Adrenal gland (tissue), 12 donors: Measurements from ENCODE around the gene CYP20A1. TPM values are rescaled to one million over a fixed set of nuclear protein-coding genes. Genes with fewer than 3 reads are reported as not detected.

Source experiments
- DNase-seq, 7 donors: peaks; one replicate each; pipeline ENCODE4 v3.0.0-alpha.2; 2019 to 2020
- H3K27ac ChIP-seq, 5 donors: fragments of 200-600 bp; sonication (generic) in 4 of 5; 1 replicate in 3 of 5; 2 replicates in 2 of 5; pipeline versions ENCODE4 v1.5.1 to v1.8.0; 2016 to 2020; ENCODE audit warnings: mild to moderate bottlenecking in 1 of 5
- H3K27me3 ChIP-seq: fragments of 200-600 bp; 2 replicates; pipeline ENCODE4 v1.8.0; 2021
- H3K36me3 ChIP-seq, 2 donors: fragments of 200-600 bp; replicated peaks in 1 of 2; 1 replicate in 1 of 2; 2 replicates in 1 of 2; pipeline versions ENCODE4 v1.5.1 to v1.8.0; 2018 to 2022
- H3K4me1 ChIP-seq, 2 donors: fragments of 200-600 bp; replicated peaks in 1 of 2; 1 replicate in 1 of 2; 2 replicates in 1 of 2; pipeline versions ENCODE4 v1.5.1 to v1.8.0; 2018 to 2021
- H3K4me3 ChIP-seq, 4 donors: fragments of 200-600 bp; sonication (generic) in 3 of 4; one replicate each; pipeline ENCODE4 v1.5.1; 2016 to 2018
- H3K9me3 ChIP-seq, 3 donors: fragments of 200-600 bp; sonication (generic) in 1 of 3; replicated peaks in 1 of 3; 1 replicate in 2 of 3; 2 replicates in 1 of 3; pipeline versions ENCODE4 v1.5.1 to v1.8.0; 2016 to 2021
- POLR2A ChIP-seq, 2 donors: fragments of 450-650 bp; IDR thresholded peaks; one replicate each; pipeline ENCODE4 v1.6.1; 2017; ENCODE audit warnings: antibody characterized with exemption in 2 of 2, mild to moderate bottlenecking in 2 of 2, moderate library complexity in 1 of 2
- WGBS, 4 donors: extraction: QIAGEN DNeasy Blood & Tissue Kit in 2 of 4; methylation state at CpG; one replicate each; pipeline versions ENCODE4 v1.1.5 to v1.1.7; 2013 to 2017; 5-methylcytosine and 5-hydroxymethylcytosine counted together
- intact Hi-C, 2 donors: fragments of 100-400 bp; cut with DNase I; formaldehyde crosslinking; loops; one replicate each; pipeline versions ENCODE4 v1.14.1 to v1.15.0; 2022 to 2023
- polyA plus RNA-seq, 3 donors: library from polyadenylated mRNA; stranded (reverse); fragments of 200-250 nt in 2 of 3; fragments of 350-450 nt in 1 of 3; fragmentation: Illumina TruSeq in 1 of 3; extraction: RNeasy Lipid Tissue Mini Kit (QIAGEN cat#74804) in 1 of 3; gene quantifications; one replicate each; pipeline ENCODE4 v1.2.3, GENCODE V29; 2013 to 2014
- total RNA-seq, 9 donors: library from RNA; depleted of rRNA in 4 of 9; stranded (reverse); fragments of >200 nt in 4 of 9; fragments of 120-200 nt in 1 of 9; fragmentation: NEBNext Ultra II Directional in 1 of 9; extraction: Animal tissue kit (Norgen Biotek cat#: 25700) in 1 of 9; gene quantifications; one replicate each; pipeline versions ENCODE4 v1.1.0 to v1.2.4, GENCODE V29; 2013 to 2023
- TF ChIP-seq, protein P1 (sequence below), 6 experiments: fragments of 450-650 bp in 4 of 6; fragments of 200-600 bp in 2 of 6; sonication (generic) in 1 of 6; IDR thresholded peaks; 1 replicate in 5 of 6; 2 replicates in 1 of 6; pipeline versions ENCODE4 v1.5.1 to v1.8.0; 2016 to 2021; ENCODE audit warnings: antibody characterized with exemption in 6 of 6, mild to moderate bottlenecking in 2 of 6, moderate library complexity in 1 of 6
- donor health status: healthy with polysubstance abuse.
- donor health status: Bipolar disorder and iron deficiency.
- donor health status: DM: yes; HTN: yes; CAD: no.
- donor health status: DM: no; HTN: no; CAD: no.
- donor health status: DM: no; HTN: no; CAD: no.
- donor health status: DM: yes; HTN: yes; CAD: no.

Gene CYP20A1
- total and polyA plus RNA-seq, 12 donors = 10.9 to 70.9 (median 36.9) TPM

- H3K9me3 ChIP-seq = no peaks in the 10 kb centered on the region
Measured at GRCh38 chr2:203195331-203196036, 43.3 kb upstream of the CYP20A1 start.

DNA sequence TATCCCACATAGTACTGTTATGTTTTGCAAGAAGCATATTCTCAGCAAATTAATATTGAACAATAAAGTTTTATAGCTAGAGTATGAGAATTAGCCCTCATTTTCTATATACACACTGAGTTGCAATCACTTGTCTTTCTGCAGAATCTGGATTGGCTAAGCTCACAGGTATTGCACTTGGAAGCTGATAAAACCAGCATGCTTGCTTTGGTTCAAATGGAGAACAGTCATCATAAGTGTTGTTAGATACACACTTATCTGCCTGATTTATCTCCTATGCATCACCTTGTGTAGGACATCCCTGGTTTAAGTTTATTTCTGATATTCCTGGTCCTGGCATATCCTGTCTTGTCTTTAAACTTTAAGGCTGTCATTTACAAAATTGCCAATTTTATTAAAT is 38.0 kb upstream of the CYP20A1 start:
- no peak overlapping the region for H3K4me3 ChIP-seq
- intact Hi-C loops = no loop called here
- TF ChIP-seq, protein P1, sequence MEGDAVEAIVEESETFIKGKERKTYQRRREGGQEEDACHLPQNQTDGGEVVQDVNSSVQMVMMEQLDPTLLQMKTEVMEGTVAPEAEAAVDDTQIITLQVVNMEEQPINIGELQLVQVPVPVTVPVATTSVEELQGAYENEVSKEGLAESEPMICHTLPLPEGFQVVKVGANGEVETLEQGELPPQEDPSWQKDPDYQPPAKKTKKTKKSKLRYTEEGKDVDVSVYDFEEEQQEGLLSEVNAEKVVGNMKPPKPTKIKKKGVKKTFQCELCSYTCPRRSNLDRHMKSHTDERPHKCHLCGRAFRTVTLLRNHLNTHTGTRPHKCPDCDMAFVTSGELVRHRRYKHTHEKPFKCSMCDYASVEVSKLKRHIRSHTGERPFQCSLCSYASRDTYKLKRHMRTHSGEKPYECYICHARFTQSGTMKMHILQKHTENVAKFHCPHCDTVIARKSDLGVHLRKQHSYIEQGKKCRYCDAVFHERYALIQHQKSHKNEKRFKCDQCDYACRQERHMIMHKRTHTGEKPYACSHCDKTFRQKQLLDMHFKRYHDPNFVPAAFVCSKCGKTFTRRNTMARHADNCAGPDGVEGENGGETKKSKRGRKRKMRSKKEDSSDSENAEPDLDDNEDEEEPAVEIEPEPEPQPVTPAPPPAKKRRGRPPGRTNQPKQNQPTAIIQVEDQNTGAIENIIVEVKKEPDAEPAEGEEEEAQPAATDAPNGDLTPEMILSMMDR (IDR thresholded peaks at IDR 0.05) = no peak
- TF ChIP-seq POLR2A (IDR thresholded peaks at IDR 0.05) = no peak
- peaks cover 0 to 4% of the 10 kb centered on the region in 2 donors for H3K36me3 ChIP-seq
- no peaks in the 10 kb centered on the region for H3K27me3 ChIP-seq
- no peak overlapping the region for H3K27ac ChIP-seq
- DNase-seq = no peak
- H3K4me1 ChIP-seq = no peaks in the 10 kb centered on the region
- no peaks in the 10 kb centered on the region for H3K9me3 ChIP-seq

More at GRCh38 chr2:203195331-203196036, 43.3 kb upstream of the CYP20A1 start:
- 84 to 91% (median 85%) methylated on average over 5 of the region's 5 CpGs for WGBS, 4 donors
- no peak overlapping the region for H3K27ac ChIP-seq
- H3K36me3 ChIP-seq = peaks cover 0 to 14% of the 10 kb centered on the region in 2 donors
- no peak overlapping the region for H3K4me3 ChIP-seq
- DNase-seq = no peak
- intact Hi-C loops = no loop called here
- TF ChIP-seq POLR2A (IDR thresholded peaks at IDR 0.05) = no peak
- TF ChIP-seq, protein P1 (IDR thresholded peaks at IDR 0.05) = no peak
- no peaks in the 10 kb centered on the region for H3K27me3 ChIP-seq
- no peaks in the 10 kb centered on the region for H3K4me1 ChIP-seq

DNA sequence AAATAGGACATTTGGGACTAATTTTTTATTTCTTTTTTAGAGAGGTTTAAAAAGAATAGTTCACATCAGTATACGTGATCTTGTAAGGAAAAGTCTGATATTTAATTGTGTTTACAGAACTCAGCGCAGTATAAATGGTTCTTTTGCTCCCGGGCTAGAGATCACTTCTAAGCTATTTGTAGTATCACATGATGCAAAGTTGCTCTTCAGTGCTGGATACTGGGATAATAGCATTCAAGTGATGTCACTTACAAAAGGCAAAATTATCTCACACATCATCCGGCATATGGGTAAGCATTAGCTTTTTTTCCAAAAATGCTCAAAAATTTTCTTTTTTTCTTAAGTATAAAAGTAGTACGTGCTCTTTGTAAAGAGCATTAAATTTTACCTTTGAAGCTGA is 37.4 kb upstream of the CYP20A1 start:
- 89 to 94% (median 91%) methylated on average over 5 of the region's 5 CpGs for WGBS, 4 donors
- H3K27ac ChIP-seq = no peak overlapping the region
- H3K4me3 ChIP-seq = no peak overlapping the region
- no peak for DNase-seq
- no peaks in the 10 kb centered on the region for H3K9me3 ChIP-seq
- no peak for TF ChIP-seq POLR2A (IDR thresholded peaks at IDR 0.05)
- TF ChIP-seq, protein P1 (IDR thresholded peaks at IDR 0.05) = no peak
- intact Hi-C loops = no loop called here
- no peaks in the 10 kb centered on the region for H3K4me1 ChIP-seq
- H3K36me3 ChIP-seq = peaks cover 0 to 4% of the 10 kb centered on the region in 2 donors
- no peaks in the 10 kb centered on the region for H3K27me3 ChIP-seq

DNA sequence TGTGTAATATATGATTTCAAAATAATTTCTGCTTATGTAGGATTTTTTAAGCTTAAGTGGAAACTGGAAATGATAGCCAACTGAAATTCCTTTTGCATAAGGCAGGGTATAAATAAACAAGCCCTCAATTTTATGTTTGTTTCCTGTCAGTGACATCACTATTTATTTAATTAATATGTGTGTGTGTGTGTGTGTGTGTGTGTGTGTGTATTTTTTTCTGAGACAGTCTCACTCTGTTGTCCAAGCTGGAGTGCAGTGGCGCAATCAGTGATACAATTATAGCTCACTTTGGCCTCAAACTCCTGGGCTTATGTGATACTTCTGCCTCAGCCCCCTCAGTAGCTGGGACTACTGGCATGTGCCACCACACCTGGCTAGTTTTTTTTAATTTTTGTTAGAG is 29.3 kb upstream of the CYP20A1 start:
- Histone ChIP-seq H3K4me1 (no peaks in the 10 kb centered on the region), H3K27me3 (no peaks in the 10 kb centered on the region), H3K36me3 (peaks cover 0 to 14% of the 10 kb centered on the region in 2 donors), H3K27ac (no peak overlapping the region), H3K9me3 (no peaks in the 10 kb centered on the region), H3K4me3 (no peak overlapping the region)
- TF ChIP-seq, protein P1 (IDR thresholded peaks at IDR 0.05) = no peak
- intact Hi-C loops = no loop called here
- DNase-seq = no peak
- WGBS, 4 donors = 92 to 97% (median 94%) methylated on average over 1 of the region's 1 CpG; no CpG with 5 or more reads in 1 of the 4 donors
